AG09319 (cell line): ENCODE results near the gene CPLANE2.

Experiments used
- DNase-seq: peaks from one replicate; pipeline ENCODE4 v3.0.0-alpha.2; 2010; ENCODE audit warnings: low read depth; ENCODE audit errors: extremely low read depth
- TF ChIP-seq, protein P1 (sequence below): IDR thresholded peaks from 2 replicates; pipeline ENCODE4 v1.5.1; 2011; ENCODE audit warnings: low read depth, mild to moderate bottlenecking, inconsistent platforms, low read length, moderate library complexity

Gene CPLANE2

DNA sequence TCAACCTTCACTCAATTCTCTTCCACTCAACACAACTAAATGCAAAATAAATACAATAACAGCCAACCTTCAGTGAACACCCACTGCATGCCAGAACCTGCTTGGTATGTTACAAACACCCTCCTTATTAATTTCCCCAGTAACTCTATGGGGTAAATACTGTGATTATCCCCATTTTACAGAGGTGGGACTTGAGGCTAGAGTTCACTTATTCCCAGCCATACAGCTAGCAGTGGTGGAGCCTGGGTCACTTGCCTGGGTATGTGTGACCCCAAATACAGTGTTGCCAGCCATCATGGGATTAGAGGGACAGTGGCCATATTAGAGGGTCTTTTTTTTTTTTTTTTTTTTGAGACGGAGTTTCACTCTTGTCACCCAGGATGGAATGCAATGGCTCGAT lies 1.6 kb downstream of the CPLANE2 start:
- TF ChIP-seq, protein P1, sequence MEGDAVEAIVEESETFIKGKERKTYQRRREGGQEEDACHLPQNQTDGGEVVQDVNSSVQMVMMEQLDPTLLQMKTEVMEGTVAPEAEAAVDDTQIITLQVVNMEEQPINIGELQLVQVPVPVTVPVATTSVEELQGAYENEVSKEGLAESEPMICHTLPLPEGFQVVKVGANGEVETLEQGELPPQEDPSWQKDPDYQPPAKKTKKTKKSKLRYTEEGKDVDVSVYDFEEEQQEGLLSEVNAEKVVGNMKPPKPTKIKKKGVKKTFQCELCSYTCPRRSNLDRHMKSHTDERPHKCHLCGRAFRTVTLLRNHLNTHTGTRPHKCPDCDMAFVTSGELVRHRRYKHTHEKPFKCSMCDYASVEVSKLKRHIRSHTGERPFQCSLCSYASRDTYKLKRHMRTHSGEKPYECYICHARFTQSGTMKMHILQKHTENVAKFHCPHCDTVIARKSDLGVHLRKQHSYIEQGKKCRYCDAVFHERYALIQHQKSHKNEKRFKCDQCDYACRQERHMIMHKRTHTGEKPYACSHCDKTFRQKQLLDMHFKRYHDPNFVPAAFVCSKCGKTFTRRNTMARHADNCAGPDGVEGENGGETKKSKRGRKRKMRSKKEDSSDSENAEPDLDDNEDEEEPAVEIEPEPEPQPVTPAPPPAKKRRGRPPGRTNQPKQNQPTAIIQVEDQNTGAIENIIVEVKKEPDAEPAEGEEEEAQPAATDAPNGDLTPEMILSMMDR: no peak

DNA sequence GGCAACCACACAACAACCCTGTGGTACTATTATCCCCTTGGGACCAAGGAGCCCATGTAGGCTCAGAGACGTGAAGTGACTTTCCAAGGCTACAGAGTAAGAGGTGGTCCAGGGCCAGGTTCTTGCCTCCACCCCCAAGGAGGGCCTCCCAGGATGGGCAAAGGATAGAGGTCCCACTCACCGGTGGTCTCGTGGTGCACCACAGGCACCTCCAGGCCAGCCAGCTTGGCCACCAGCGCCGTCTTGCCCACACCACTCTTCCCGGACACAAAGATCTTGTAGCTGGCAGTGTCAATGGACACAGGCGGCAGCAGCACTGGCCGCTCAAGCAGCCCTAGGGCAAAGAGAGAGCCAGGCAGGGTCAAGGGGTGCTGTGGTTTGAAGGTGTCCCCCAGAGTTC lies 3.6 kb downstream of the CPLANE2 start:
- TF ChIP-seq, protein P1: no peak
- DNase-seq: no peak

More for the DNA sequence above, 1.6 kb downstream of the CPLANE2 start:
- DNase-seq: no peak

DNA sequence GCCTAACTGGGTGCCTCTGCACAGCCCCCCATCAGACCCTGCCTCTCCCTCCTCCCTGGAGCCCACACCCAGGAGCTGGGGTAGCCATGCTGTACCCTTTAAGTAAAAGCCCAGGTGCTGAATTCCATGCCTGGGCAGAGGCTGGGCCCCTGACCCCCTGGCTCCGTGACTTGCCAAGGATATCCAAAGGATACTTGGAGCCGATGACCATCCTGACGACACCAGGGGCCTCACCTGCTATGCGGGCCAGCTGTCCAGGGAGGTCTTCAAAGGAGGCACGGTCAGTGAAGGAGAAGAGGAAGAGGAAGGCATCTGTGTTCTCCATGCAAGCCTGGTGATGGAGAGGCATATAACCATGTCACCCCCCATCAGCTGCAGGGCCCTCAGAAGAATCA lies 4.7 kb downstream of the CPLANE2 start:
- DNase-seq: no peak
- TF ChIP-seq, protein P1: no peak

DNA sequence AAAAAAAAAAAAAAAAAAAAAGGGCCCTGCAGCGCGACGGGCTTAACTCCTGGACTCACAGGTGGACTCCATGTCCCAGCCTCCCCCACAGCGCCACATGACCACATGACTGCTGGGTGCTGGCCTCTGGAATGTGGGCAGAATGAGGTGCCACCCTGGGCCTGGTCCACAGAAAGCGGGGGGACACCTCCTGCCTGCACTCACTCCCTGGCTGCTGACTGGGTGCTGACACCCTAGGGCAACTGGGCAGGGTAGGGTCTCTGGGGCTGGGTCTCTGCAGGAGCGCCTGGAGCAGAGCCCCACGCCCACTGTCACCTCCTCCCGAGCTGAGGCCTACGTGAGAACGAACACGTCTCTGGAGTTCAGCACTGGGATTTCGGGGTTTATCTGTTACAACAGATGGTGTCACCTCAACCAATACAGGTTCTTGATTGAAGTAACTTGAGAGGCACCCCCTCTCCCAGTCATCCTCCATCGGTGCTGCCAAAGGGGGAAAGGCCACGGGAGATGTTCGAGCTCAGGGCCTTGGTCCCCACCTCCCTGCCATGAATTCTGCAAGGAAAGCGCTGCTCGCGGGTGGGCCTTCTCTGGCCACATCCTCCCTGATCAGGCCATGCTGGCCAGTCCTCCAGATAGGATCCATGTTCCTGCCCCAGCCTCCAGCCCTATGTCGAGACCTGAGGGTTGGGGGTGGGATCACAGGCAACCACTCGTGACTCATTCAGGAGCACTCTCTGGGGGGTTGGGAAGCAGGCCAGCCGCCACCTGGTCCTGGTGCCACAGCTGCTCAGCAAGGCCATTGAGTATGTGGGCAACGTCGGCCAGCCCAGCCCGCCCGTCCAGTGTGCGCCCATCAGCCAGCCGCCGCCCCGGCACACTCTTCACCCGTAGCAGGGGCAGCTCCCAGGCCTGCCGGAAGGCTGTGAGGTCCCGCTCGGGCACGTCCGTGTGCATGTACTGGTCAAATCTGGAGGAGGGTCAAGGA lies 5.4 kb downstream of the CPLANE2 start:
- TF ChIP-seq, protein P1: no peak
- no peak for DNase-seq

DNA sequence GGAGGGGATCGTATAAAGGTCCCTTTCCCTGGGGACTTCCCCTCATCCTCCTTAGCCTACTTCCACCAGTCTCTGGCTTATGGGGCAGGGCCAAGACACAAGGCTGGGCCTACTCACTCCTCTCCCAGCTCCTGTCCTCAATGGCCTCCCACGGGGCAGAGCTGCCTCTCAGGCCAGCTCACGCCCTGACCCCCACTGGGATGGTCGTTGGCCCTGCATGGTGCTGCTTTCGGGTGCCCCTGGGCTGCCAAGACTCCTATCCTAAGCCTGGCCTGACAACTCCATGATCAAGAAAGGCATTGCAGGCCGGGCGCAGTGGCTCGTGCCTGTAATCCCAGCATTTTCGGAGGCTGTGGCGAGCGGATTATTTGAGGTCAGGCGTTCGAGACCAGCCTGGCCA lies 6.2 kb downstream of the CPLANE2 start:
- TF ChIP-seq, protein P1: no peak
- no peak for DNase-seq

DNA sequence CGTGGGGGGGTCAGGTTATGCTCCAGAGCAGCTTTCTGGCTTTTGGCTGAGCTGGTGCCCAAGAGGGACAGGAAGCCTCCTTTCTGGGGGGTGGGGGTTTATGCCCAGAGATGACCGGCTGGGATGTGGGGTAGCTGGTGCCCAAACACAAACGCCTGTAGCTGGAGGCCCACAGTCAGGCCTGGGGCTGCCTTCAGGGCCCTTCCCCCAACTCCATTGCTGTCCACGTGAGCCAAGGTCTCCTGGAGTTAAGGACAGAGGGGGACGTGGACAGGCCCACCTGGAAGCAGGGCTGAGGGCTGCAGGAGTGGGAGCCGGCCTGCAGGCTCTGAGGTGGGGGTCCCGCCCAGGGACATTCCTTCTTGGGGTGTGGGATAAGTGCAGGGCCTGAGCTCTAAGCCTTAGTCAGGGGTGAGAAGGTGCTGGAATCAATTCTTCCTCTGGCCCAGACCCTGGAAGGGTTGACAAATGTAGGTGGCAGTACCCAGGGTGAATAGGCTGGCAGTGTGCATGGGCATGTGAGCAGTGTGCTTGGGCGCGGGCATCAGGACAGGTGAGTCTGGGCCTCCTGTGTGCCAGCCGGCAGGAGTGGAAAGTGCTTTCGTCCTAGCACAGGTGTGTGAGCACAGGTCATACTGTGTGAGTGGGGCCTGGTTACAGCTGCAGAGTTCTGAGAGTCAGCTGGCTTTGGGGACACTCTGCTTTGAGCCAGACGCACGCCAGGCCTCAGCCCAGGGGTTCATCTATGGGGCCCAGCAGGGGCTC lies 6.8 kb downstream of the CPLANE2 start:
- TF ChIP-seq, protein P1: no peak
- DNase-seq: no peak
